Lung (tissue), 12 donors: ENCODE data around the gene HSPA1L. TPM values are rescaled to one million over a fixed set of nuclear protein-coding genes. Genes with fewer than 3 reads are reported as not detected.
"Not testable (repeated sequence)": the region's sequence is repeated elsewhere in the genome, so short reads cannot be mapped to it uniquely, and the experiment has no call there.

Experiments
- ATAC-seq: fragments of 200-7000 bp; cut with Tn5 transposase; one replicate; pipeline ENCODE4 v1.9.1; 2020; ENCODE audit warnings: moderate number of reproducible peaks; ENCODE audit not compliant: insufficient read depth, low FRiP score
- DNase-seq, 3 donors: peaks; one replicate each; pipeline ENCODE4 v3.0.0-alpha.2; 2013 to 2017
- H3K27ac ChIP-seq, 2 donors: one replicate each; pipeline ENCODE4 v1.5.1; 2013; ENCODE audit warnings: mild to moderate bottlenecking in 2 of 2, moderate library complexity in 2 of 2, control low read depth in 1 of 2, inconsistent platforms in 1 of 2, low read depth in 1 of 2, low read length in 1 of 2
- H3K27me3 ChIP-seq, 3 donors: one replicate each; pipeline ENCODE4 v1.5.1; 2013; ENCODE audit warnings: low read length in 2 of 3; ENCODE audit not compliant: control insufficient read depth in 3 of 3, insufficient read depth in 3 of 3
- H3K36me3 ChIP-seq, 4 donors: one replicate each; pipeline ENCODE4 v1.5.1; 2013; ENCODE audit warnings: low read length in 4 of 4, mild to moderate bottlenecking in 1 of 4, moderate library complexity in 1 of 4; ENCODE audit not compliant: control insufficient read depth in 4 of 4, insufficient read depth in 4 of 4
- H3K4me1 ChIP-seq, 5 donors: one replicate each; pipeline ENCODE4 v1.5.1; 2013; ENCODE audit warnings: low read length in 5 of 5, mild to moderate bottlenecking in 2 of 5, moderate library complexity in 1 of 5; ENCODE audit not compliant: control insufficient read depth in 5 of 5, insufficient read depth in 5 of 5
- H3K4me3 ChIP-seq: one replicate; pipeline ENCODE4 v1.5.1; 2013; ENCODE audit warnings: mild to moderate bottlenecking, control low read depth, moderate library complexity
- H3K9ac ChIP-seq, 2 donors: one replicate each; pipeline ENCODE4 v1.5.1; 2013; ENCODE audit warnings: low read length in 2 of 2, control low read depth in 1 of 2; ENCODE audit not compliant: insufficient read depth in 1 of 2
- H3K9me3 ChIP-seq, 4 donors: one replicate each; pipeline ENCODE4 v1.5.1; 2013; ENCODE audit warnings: low read length in 3 of 4, mild to moderate bottlenecking in 1 of 4, moderate library complexity in 1 of 4; ENCODE audit not compliant: control insufficient read depth in 4 of 4, insufficient read depth in 3 of 4
- WGBS, 2 donors: extraction: QIAGEN DNeasy Blood & Tissue Kit; methylation state at CpG; one replicate each; pipeline ENCODE4 v1.1.7; 2013; 5-methylcytosine and 5-hydroxymethylcytosine counted together
- polyA plus RNA-seq, 2 donors: library from polyadenylated mRNA; stranded (reverse); fragments of 200-250 nt; gene quantifications; one replicate each; pipeline ENCODE4 v1.2.1, GENCODE V29; 2013
- total RNA-seq, 2 donors: library from RNA; depleted of rRNA in 1 of 2; stranded (reverse); fragments of >200 nt in 1 of 2; gene quantifications; one replicate each; pipeline ENCODE4 v1.2.1, GENCODE V29; 2014 to 2021
- TF ChIP-seq, protein P1 (sequence below): IDR thresholded peaks from 2 replicates; pipeline ENCODE4 v1.5.1; 2012; ENCODE audit warnings: mild to moderate bottlenecking; ENCODE audit errors: control extremely low read depth, extremely low read depth
- donor health status: control.
- donor health status: control.
- donor health status: Bipolar disorder and iron deficiency.
- donor health status: healthy.
- donor health status: DM: yes; HTN: yes; CAD: no.

HSPA1L gene
- total and polyA plus RNA-seq, 4 donors: 1.0 to 2.3 (median 1.6) TPM

DNA sequence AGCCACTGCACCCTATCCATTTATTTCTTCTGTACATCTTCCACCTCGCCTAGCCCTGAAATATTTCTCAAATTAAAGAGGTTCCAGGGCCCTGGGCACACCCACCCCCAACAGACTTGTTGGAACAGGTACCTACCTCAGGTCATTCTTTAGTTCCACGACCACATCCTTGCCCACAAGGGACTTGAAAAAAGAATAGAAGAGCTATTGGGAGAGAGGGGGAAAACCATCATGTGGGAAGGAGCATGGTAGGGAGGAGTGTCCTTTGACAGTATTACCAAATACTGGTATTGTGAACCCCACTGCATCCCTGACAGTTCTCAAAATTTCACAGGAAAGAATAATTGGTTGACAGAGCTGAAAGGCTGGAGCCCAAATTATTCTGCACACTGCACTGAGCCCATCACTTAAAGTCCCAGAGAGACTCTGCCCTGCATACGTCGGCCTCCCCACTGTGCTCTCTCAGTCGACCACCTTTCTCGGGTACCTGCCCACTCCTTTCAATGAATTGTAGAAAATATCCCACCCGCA lies 9.1 kb downstream of the HSPA1L start:
- H3K27me3 ChIP-seq: no peaks in the 10 kb centered on the region
- 16% methylated on average over 7 of the region's 7 CpGs for WGBS, 2 donors
- ATAC-seq: no peak

DNA sequence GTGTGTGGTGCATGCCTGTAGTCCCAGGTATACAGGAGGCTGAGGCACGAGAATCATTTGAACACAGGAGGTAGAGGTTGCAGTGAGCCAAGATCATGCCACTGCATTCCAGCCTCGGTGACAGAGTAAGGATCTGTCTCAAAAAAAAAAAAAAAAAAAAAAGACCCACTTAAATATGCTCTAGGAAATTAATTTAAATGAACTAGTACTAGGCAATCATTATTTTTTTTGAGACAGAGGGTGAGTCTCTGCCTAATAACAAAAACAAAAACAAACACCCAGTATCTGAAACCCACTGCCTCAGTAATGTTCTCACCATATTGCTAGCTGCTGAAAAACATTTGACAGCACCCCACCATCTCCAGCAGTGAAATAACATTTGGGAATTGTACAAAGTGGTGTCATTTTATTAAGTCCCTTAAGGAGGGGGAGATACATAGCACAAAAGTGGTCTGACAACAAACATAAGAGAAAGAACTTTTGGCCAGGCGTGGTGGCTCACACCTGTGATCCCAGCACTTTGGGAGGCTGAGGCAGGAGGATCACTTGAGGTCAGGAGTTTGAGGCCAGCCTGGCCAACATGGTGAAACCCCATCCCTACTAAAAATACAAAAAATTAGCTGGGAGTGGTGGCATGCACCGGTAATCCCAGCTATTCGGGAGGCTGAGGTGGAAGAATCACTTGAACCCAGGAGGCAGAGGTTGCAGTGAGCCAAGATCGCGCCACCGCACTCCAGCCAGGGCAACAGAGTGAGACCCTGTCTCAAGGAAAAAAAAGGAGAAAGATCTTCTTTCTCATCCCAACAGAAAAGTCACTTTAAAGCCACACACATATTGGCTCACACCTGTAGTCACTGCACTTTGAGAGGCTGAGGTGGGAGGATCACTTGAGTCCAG lies 13.8 kb downstream of the HSPA1L start:
- H3K36me3 ChIP-seq: peaks cover 0 to 12% (median 5%) of the 10 kb centered on the region in 4 donors
- not testable (repeated sequence) for H3K27me3 ChIP-seq, DNase-seq, H3K9me3 ChIP-seq, H3K27ac ChIP-seq, H3K9ac ChIP-seq, H3K4me1 ChIP-seq, H3K4me3 ChIP-seq, ATAC-seq
- WGBS, 2 donors: 91 to 96% methylated on average over 8 of the region's 8 CpGs

More for the DNA sequence above, 9.1 kb downstream of the HSPA1L start:
- DNase-seq: no peak
- H3K36me3 ChIP-seq: peaks cover 0 to 3% (median 2%) of the 10 kb centered on the region in 4 donors
- no peaks in the 10 kb centered on the region for H3K9me3 ChIP-seq
- H3K4me1 ChIP-seq: peaks cover 4 to 14% (median 5%) of the 10 kb centered on the region in 5 donors
- H3K9ac ChIP-seq: peak overlapping the region; percentile 92 to 95
- TF ChIP-seq, protein P1, sequence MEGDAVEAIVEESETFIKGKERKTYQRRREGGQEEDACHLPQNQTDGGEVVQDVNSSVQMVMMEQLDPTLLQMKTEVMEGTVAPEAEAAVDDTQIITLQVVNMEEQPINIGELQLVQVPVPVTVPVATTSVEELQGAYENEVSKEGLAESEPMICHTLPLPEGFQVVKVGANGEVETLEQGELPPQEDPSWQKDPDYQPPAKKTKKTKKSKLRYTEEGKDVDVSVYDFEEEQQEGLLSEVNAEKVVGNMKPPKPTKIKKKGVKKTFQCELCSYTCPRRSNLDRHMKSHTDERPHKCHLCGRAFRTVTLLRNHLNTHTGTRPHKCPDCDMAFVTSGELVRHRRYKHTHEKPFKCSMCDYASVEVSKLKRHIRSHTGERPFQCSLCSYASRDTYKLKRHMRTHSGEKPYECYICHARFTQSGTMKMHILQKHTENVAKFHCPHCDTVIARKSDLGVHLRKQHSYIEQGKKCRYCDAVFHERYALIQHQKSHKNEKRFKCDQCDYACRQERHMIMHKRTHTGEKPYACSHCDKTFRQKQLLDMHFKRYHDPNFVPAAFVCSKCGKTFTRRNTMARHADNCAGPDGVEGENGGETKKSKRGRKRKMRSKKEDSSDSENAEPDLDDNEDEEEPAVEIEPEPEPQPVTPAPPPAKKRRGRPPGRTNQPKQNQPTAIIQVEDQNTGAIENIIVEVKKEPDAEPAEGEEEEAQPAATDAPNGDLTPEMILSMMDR: no peak
- peak overlapping the region; percentile 55 for H3K4me3 ChIP-seq
- peak overlapping the region; percentile 81 to 91 for H3K27ac ChIP-seq

DNA sequence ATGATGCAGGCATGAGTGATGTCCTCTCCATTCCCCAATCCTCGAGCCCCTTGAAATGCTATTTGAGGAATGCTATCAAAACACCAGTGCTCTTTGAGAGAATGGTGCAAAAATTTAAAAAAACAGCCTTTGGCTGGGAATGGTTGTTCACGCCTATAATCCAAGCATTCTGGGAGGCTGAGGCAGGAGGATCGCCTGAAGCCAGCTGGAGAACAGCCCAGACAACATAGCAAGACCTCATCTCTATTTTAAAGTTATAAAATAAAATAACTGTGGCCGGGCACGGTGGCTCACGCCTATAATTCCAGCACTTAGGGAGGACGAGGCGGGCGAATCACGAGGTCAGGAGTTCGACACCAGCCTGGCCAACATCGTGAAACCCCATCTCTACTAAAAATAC lies 15.3 kb downstream of the HSPA1L start:
- WGBS, 2 donors: 86 to 96% methylated on average over 12 of the region's 12 CpGs

More for the DNA sequence above, 15.3 kb downstream of the HSPA1L start:
- H3K4me3 ChIP-seq: no peak overlapping the region
- H3K4me1 ChIP-seq: peaks cover 0 to 4% (median 0%) of the 10 kb centered on the region in 5 donors
- DNase-seq: no peak
- H3K27me3 ChIP-seq: no peaks in the 10 kb centered on the region
- no peak overlapping the region for H3K27ac ChIP-seq
- no peak for ATAC-seq
- no peaks in the 10 kb centered on the region for H3K9me3 ChIP-seq
- no peak overlapping the region for H3K9ac ChIP-seq
- TF ChIP-seq, protein P1: no peak
- peaks cover 0 to 12% (median 5%) of the 10 kb centered on the region in 4 donors for H3K36me3 ChIP-seq
